T-helper 22 cell (primary cell): Measurements from ENCODE around the gene CASR.
"Not testable (repeated sequence)": the region's sequence is repeated elsewhere in the genome, so short reads cannot be mapped to it uniquely, and the experiment has no call there.

Experiments
- DNase-seq: peaks from one replicate; pipeline ENCODE4 v3.0.0-alpha.2; 2020; ENCODE audit warnings: low read depth

The CASR gene

GRCh38 chr3:122183521-122183892, at the start of gene CASR:
CASR (plus strand) TSS chr3:122183668; CDS start chr3:122254190, 70,522 bp downstream.
- no peak for DNase-seq

GRCh38 chr3:122146466-122146865, 37.0 kb upstream of the CASR start:
- DNase-seq: no peak

GRCh38 chr3:122148941-122149627, 34.4 kb upstream of the CASR start:
- no peak for DNase-seq

- no peak for DNase-seq
Observed at GRCh38 chr3:122151480-122151879, 32.0 kb upstream of the CASR start.

GRCh38 chr3:122164983-122165382, 18.5 kb upstream of the CASR start:
- not testable (repeated sequence) for DNase-seq

- DNase-seq: no peak
Observed at GRCh38 chr3:122167630-122168029, 15.8 kb upstream of the CASR start.

- no peak for DNase-seq
Observed at GRCh38 chr3:122168044-122168443, 15.4 kb upstream of the CASR start.

GRCh38 chr3:122169911-122170310, 13.6 kb upstream of the CASR start:
- no peak for DNase-seq

GRCh38 chr3:122171361-122171760, 12.1 kb upstream of the CASR start:
- not testable (repeated sequence) for DNase-seq

GRCh38 chr3:122178711-122179110, 4.8 kb upstream of the CASR start:
- DNase-seq: no peak

- DNase-seq: no peak
Observed at GRCh38 chr3:122183893-122184590, 574 bp downstream of the CASR start.

- no peak for DNase-seq
Observed at GRCh38 chr3:122184591-122184929, 1.1 kb downstream of the CASR start.

GRCh38 chr3:122186372-122186771, 2.9 kb downstream of the CASR start:
- DNase-seq: no peak

GRCh38 chr3:122188737-122189136, 5.3 kb downstream of the CASR start:
- DNase-seq: no peak

GRCh38 chr3:122189357-122189756, 5.9 kb downstream of the CASR start:
- DNase-seq: no peak

GRCh38 chr3:122190525-122190924, 7.1 kb downstream of the CASR start:
- no peak for DNase-seq

- no peak for DNase-seq
Observed at GRCh38 chr3:122198966-122199365, 15.5 kb downstream of the CASR start.

GRCh38 chr3:122199552-122199951, 16.1 kb downstream of the CASR start:
- DNase-seq: no peak

GRCh38 chr3:122200661-122201060, 17.2 kb downstream of the CASR start:
- no peak for DNase-seq

- not testable (repeated sequence) for DNase-seq
Observed at GRCh38 chr3:122201476-122201875, 18.0 kb downstream of the CASR start.

GRCh38 chr3:122208579-122208978, 25.1 kb downstream of the CASR start:
- no peak for DNase-seq

- DNase-seq: no peak
Observed at GRCh38 chr3:122213650-122214049, 30.2 kb downstream of the CASR start.

GRCh38 chr3:122214711-122215110, 31.2 kb downstream of the CASR start:
- no peak for DNase-seq
